HG03066 (cell line): Measurements from ENCODE around the gene ARHGEF19.
"Not testable (repeated sequence)": the region's sequence is repeated elsewhere in the genome, so short reads cannot be mapped to it uniquely, and the experiment has no call there.

Source experiments
- ATAC-seq: cut with Tn5 transposase; IDR thresholded peaks from one replicate; pipeline ENCODE4 v1.9.1; 2021; ENCODE audit warnings: low read depth; ENCODE audit not compliant: unreplicated experiment

ARHGEF19 gene

GRCh38 chr1:16205891-16206546 lies 6.4 kb downstream of the ARHGEF19 start:
- peak; percentile 22 for ATAC-seq

GRCh38 chr1:16205334-16205671 lies 7.1 kb downstream of the ARHGEF19 start:
- ATAC-seq, result no peak

- no peak for ATAC-seq
Observed at GRCh38 chr1:16204634-16205333, 7.7 kb downstream of the ARHGEF19 start.

GRCh38 chr1:16204216-16204615 lies 8.2 kb downstream of the ARHGEF19 start:
- ATAC-seq, result no peak

- ATAC-seq, result no peak
Observed at GRCh38 chr1:16203550-16203949, 8.9 kb downstream of the ARHGEF19 start.

DNA sequence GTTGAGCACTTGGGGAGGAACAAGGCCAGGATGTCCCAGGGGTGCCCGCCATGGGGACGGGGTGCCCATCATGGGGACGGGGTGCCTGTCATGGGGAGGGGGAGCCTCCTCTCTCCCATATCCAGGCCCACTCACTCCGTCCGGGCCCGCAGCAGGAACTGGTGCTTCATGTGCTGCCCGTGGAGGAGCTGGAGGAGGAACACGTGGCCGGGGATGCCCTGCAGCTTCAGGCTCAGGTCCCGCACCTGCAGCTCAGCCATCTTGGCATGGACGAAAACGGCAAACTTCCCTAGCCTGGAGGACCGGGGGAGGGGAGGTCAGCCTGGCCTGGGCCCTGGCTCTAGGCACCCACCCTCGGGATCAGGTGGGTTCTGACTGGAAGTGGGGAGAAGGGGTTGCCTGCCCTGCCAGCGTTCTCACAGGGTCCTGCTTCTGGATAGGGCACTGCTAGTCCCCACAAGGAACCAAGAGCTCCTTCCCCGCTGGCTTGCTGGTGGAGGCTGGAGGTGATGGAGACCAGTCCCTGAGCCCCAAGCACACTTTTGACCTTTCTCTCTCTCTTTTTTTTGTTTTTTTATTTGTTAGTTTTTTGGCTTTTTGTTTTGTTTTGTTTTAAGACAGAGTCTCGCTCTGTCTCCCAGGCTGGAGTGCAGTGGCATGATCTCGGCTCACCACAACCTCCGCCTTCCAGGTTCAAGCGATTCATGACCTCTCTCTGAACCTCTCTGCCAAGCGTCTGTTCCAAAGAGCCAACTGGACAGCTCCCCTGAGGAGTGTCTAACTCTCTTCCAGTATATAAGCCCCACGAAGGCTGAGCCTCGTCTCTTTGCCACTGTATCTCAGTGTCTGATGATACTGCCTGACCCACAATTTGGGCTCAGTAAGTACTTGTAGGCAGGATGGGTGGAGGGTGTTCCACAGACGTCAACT lies 9.9 kb downstream of the ARHGEF19 start:
- ATAC-seq, result no peak

GRCh38 chr1:16199700-16200099 lies 12.8 kb downstream of the ARHGEF19 start:
- ATAC-seq, result no peak

DNA sequence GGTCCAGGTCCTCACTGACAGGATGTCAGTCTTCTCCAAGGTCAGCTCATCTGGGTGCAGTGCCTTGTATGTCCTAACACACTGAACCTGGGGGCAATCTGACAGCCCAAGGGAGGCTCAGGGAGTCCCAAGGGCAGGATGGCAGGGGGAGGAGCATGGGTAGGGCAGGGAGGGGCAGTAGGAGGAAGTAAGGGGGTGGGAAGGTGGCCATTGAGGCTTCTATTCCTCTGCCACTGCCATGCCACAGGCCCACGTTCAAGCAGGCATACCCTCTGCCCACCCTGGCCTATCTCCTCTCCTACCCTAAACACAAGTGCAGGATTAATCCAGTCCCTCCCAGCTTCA lies 13.3 kb downstream of the ARHGEF19 start:
- no peak for ATAC-seq

DNA sequence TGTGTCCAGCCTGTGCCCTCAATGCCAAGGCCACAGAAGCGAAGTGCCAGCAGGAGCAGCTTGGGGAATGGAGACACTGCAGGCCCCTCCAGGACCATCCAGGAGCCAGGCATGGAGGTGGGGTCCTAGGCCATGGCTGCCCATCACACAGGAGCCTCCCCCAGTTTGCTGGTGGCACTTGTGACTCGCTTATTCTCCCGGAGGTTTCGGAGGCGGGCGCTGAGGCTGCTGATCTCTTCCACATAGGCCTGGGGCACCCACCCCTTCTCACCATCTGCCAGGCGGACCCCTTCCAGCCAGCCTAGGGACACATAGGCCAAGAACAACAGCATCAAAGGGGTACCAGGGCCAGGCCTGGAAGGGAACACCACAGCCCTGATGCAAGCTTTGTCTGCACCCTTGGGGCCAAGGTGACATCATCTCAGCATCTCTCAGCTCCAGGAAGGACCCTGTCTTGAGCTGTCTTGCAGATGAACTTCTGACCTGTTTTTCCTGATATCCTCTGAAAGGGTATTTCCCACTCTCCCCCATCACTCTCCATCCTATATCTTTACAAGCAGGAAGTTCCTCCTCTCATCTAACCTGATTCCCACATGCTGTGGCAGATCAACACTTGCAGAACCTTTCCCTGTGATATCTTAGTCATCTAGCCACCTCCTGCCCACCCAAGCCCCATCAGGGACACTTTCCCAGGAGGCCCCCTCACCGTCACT lies 13.9 kb downstream of the ARHGEF19 start:
- no peak for ATAC-seq

- no peak for ATAC-seq
Observed at GRCh38 chr1:16196874-16197273, 15.6 kb downstream of the ARHGEF19 start.

DNA sequence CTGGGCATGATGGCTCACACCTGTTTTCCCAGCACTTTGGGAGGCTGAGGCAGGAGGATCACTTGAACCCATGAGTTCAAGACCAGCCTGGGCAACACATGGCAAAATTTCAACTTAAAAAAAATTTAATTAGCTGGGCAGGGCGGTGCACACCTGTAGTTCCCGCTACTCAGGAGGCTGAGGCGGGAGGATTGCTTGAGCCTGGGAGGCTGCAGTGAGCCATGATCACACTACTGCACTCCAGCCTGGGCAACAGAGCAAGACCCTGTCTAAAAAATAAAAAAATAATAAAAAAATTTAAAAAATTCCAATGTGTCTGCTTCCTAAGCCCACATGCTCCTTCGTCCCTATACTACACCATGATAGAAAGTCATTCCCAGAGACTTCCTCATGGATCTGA lies 16.3 kb downstream of the ARHGEF19 start:
- ATAC-seq, result not testable (repeated sequence)

DNA sequence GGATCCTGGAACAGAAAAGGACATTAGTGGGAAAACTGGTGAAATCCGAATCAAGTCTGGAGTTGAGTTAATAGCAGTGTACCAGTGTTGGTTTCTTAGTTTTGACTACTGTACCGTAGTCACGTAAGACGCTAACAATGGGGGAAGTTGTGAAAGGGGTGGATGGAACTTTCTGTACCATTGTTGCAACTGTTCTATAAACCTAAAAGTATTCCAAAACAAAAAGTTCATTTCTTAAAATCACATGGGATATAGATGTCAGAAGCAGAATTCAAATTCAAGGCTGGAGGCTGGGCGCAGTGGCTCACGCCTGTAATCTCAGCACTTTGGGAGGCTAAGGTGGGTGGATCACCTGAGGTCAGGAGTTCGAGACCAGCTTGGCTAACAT lies 16.9 kb downstream of the ARHGEF19 start:
- ATAC-seq, result no peak

DNA sequence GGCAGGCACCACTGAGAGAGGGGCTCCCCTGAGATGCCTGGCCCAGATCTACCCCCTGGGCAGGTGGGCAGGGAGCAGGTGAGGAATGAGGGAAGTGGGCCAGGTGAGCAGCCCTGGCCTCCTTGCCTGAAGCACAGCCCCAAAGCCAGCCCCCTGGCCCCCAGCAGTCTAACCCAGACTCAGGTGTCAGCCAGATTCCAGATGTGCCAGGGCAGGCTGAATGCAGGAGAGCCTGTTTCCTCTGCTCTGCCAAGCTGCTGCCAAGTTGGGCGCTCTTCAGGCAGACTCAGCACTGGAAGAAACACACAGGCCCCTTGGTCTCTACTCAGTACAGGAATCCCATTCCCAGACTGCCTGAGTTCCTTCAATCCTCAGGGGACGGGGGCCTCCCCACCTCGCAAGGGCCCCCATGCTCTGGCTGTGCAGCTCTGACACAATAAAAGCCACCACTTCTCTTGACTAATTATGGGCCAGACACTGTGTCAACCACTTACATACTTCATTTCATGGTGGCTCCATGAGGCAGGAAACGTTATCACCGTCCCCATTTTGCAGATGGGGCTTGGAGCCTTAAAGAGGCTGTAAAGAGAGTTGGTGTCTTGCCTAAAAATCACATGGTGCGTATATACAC lies 20.4 kb downstream of the ARHGEF19 start:
- ATAC-seq, result no peak

GRCh38 chr1:16191309-16191708 lies 21.1 kb downstream of the ARHGEF19 start:
- ATAC-seq, result no peak

- ATAC-seq, result no peak
Observed at GRCh38 chr1:16189921-16190621, 22.4 kb downstream of the ARHGEF19 start.

- no peak for ATAC-seq
Observed at GRCh38 chr1:16189003-16189402, 23.4 kb downstream of the ARHGEF19 start.

DNA sequence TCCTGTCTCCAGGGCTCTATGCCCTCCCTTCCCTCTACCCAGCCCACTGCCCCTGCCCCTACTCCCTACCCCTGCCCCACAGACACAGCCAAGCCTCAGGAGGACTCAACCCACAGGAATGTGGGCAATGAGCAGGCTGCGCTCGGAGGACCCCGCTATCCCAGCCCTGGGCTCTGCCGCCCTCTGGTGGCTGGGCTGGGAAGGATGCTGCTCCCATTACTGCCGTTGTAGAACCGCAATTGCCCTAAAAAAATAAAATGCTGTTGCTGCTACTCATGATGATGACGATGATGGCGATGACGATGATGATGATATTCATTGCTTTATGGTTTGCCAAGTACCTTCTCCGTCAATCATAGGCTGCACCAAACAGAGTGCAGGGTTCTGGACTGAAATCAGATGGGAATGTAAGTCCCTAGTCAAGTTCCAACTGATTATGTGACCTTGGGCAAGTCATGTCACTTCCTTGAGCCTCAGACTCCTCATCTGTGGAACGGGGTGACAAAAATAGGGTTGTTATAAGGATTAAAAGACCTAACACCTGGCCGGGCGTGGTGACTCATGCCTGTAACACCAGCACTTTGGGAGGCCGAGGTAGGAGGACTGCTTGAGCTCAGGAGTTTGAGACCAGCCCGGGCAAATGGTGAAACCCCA lies 24.6 kb downstream of the ARHGEF19 start:
- ATAC-seq, result no peak

GRCh38 chr1:16186655-16187235 lies 25.7 kb downstream of the ARHGEF19 start:
- no peak for ATAC-seq
